ENCODE results near the gene CAPZA1.

DNA sequence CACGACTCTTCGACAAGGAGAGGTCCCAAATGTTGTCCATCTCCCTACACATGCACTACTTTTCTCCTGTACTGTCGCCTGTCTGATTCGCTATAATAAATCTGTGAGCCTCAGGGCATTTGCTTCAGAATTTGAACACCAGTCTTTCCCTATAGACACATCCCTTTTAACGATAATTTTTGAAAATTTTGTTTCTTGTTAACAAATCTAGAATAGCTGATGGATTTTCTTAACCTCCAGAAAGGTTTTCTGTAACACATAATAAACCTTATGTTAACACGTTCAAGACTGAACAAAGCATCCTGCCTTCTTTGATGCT lies 704 bp downstream of the CAPZA1 start:
- TF ChIP-seq POLR2A (IDR thresholded peaks at IDR 0.05; ENCODE audit: low read length) (no peak), GATA1 (IDR thresholded peaks at IDR 0.05; ENCODE audit: low read depth, low read length) (no peak)

Data from erythroblast (primary cell).